ENCODE data around the gene AOC3.

- TF ChIP-seq ESRRA (IDR thresholded peaks at IDR 0.05; ENCODE audit: borderline replicate concordance, low read length), result no peak
- no peak for TF ChIP-seq CTCF (IDR thresholded peaks at IDR 0.05)
- no peak for TF ChIP-seq EP300 (IDR thresholded peaks at IDR 0.05)
- TF ChIP-seq CHD2 (IDR thresholded peaks at IDR 0.05; ENCODE audit: low read length, partially characterized antibody), result no peak
- no peak for TF ChIP-seq EHMT2 (IDR thresholded peaks at IDR 0.05; ENCODE audit: low read depth)
- no peak for TF ChIP-seq REST (IDR thresholded peaks at IDR 0.05)
- no peak for TF ChIP-seq POLR2A (IDR thresholded peaks at IDR 0.05; ENCODE audit: low read length)
Observed at GRCh38 chr17:42818379-42818778, 32.6 kb upstream of the AOC3 start.
